Ovary (tissue), 3 donors: Measurements from ENCODE around the gene LIMS2.

Experiments
- CTCF ChIP-seq, 3 donors: fragments of 450-650 bp in 2 of 3; fragments of 200-600 bp in 1 of 3; IDR thresholded peaks; one replicate each; pipeline versions ENCODE4 v1.5.1 to v1.8.0; 2016 to 2022; ENCODE audit warnings: antibody characterized with exemption in 3 of 3, mild to moderate bottlenecking in 1 of 3
- POLR2A ChIP-seq: fragments of 450-650 bp; IDR thresholded peaks from one replicate; pipeline ENCODE4 v1.6.1; 2017; ENCODE audit warnings: antibody characterized with exemption, mild to moderate bottlenecking, moderate library complexity
- donor health status: DM: no; HTN: no; CAD: no.

GRCh38 chr2:127651381-127651809 lies 23.9 kb downstream of the LIMS2 start:
- TF ChIP-seq CTCF (IDR thresholded peaks at IDR 0.05) (no peak), POLR2A (no peak)
